Fibroblast of lung (primary cell): Measurements from ENCODE around the gene LPCAT3.

Source experiments
- EZH2 ChIP-seq: IDR thresholded peaks from 2 replicates; pipeline ENCODE4 v1.5.1; 2012; ENCODE audit warnings: low read length, control low read depth, mild to moderate bottlenecking; ENCODE audit errors: missing control alignments
- TF ChIP-seq, protein P1 (sequence below), 2 donors: IDR thresholded peaks in 1 of 2; conservative IDR thresholded peaks in 1 of 2; 1 replicate in 1 of 2; 2 replicates in 1 of 2; pipeline ENCODE4 v1.5.1; 2011 to 2012; ENCODE audit warnings: low read length in 2 of 2, control low read depth in 1 of 2, inconsistent platforms in 1 of 2, low read depth in 1 of 2, mild to moderate bottlenecking in 1 of 2

GRCh38 chr12:7023114-7023513 lies 4.8 kb upstream of the LPCAT3 start:
- TF ChIP-seq, protein P1, sequence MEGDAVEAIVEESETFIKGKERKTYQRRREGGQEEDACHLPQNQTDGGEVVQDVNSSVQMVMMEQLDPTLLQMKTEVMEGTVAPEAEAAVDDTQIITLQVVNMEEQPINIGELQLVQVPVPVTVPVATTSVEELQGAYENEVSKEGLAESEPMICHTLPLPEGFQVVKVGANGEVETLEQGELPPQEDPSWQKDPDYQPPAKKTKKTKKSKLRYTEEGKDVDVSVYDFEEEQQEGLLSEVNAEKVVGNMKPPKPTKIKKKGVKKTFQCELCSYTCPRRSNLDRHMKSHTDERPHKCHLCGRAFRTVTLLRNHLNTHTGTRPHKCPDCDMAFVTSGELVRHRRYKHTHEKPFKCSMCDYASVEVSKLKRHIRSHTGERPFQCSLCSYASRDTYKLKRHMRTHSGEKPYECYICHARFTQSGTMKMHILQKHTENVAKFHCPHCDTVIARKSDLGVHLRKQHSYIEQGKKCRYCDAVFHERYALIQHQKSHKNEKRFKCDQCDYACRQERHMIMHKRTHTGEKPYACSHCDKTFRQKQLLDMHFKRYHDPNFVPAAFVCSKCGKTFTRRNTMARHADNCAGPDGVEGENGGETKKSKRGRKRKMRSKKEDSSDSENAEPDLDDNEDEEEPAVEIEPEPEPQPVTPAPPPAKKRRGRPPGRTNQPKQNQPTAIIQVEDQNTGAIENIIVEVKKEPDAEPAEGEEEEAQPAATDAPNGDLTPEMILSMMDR (conservative IDR thresholded peaks at IDR 0.05 in 1 of 2, IDR thresholded peaks at IDR 0.05 in 1 of 2; ENCODE audit: low read depth in 1 of 2, low read length in 2 of 2) = no peak
- no peak for TF ChIP-seq EZH2
